ENCODE measurements around the gene SUMO3.

The SUMO3 gene

GRCh38 chr21:44805859-44806258 is 12.0 kb downstream of the SUMO3 start:
- H3K4me3 ChIP-seq (ENCODE audit: low read length in 2 of 2): no peak overlapping the region
- no peak overlapping the region for H2BK120ac ChIP-seq (ENCODE audit: low read depth, low read length)
- no peak overlapping the region for H3K27ac ChIP-seq (replicated peaks; ENCODE audit: low read length)
- DNase-seq (ENCODE audit: low spot score): no peak
- H3K18ac ChIP-seq (ENCODE audit: low read length): no peak overlapping the region
- H3K9me3 ChIP-seq (replicated peaks in 1 of 2; ENCODE audit: control insufficient read depth in 2 of 2, insufficient read depth in 1 of 2, low read depth in 1 of 2, low read length in 2 of 2): peaks cover 0 to 4% of the 10 kb centered on the region in 2 donors
- H2AFZ ChIP-seq (ENCODE audit: low read length): no peak overlapping the region
- no peak overlapping the region for H2AK5ac ChIP-seq (ENCODE audit: low read depth, low read length)
- H4K8ac ChIP-seq (ENCODE audit: low read depth, low read length): no peak overlapping the region
- no peak overlapping the region for H2BK15ac ChIP-seq (ENCODE audit: low read length)
- H3K79me1 ChIP-seq (ENCODE audit: low read depth, low read length): peaks cover 11% of the 10 kb centered on the region
- H3K14ac ChIP-seq (ENCODE audit: low read length): no peak overlapping the region
- WGBS, 2 donors (ENCODE audit: extremely low coverage in 2 of 2, insufficient read length in 2 of 2, insufficient replicate concordance in 1 of 2): no CpG with 5 or more reads among the region's 4 CpGs
- H2BK12ac ChIP-seq (ENCODE audit: low read length): no peak overlapping the region
- no peak overlapping the region for H4K91ac ChIP-seq (ENCODE audit: low read depth, low read length, poor library complexity)
- H3K4ac ChIP-seq (ENCODE audit: low read length): no peak overlapping the region
- no peak overlapping the region for H2BK5ac ChIP-seq (ENCODE audit: low read length)
- no peak overlapping the region for H3K23ac ChIP-seq (ENCODE audit: low read depth, low read length, poor library complexity)
- H3K4me2 ChIP-seq (ENCODE audit: insufficient read depth, low read length, poor library complexity, severe bottlenecking): no peak overlapping the region
- no peak overlapping the region for H3K9ac ChIP-seq (ENCODE audit: low read depth, low read length, poor library complexity)
- no peaks in the 10 kb centered on the region for H3K27me3 ChIP-seq (ENCODE audit: control insufficient read depth in 3 of 3, insufficient read depth in 3 of 3, low read depth in 1 of 3, low read length in 3 of 3)
- peaks cover 33 to 75% of the 10 kb centered on the region in 2 donors for H3K36me3 ChIP-seq (replicated peaks in 1 of 2; ENCODE audit: control insufficient read depth in 2 of 2, insufficient read depth in 2 of 2, low read length in 2 of 2)
- H3K4me1 ChIP-seq (ENCODE audit: control insufficient read depth in 2 of 2, insufficient read depth in 1 of 2, low read depth in 1 of 2, low read length in 2 of 2): peaks cover 0 to 10% of the 10 kb centered on the region in 2 donors

- H4K8ac ChIP-seq (ENCODE audit: low read depth, low read length): no peak overlapping the region
- H4K91ac ChIP-seq (ENCODE audit: low read depth, low read length, poor library complexity): no peak overlapping the region
- no peak overlapping the region for H3K18ac ChIP-seq (ENCODE audit: low read length)
- no peaks in the 10 kb centered on the region for H3K27me3 ChIP-seq (ENCODE audit: control insufficient read depth in 3 of 3, insufficient read depth in 3 of 3, low read depth in 1 of 3, low read length in 3 of 3)
- H3K9ac ChIP-seq (ENCODE audit: low read depth, low read length, poor library complexity): no peak overlapping the region
- H3K23ac ChIP-seq (ENCODE audit: low read depth, low read length, poor library complexity): no peak overlapping the region
- no peak overlapping the region for H2BK12ac ChIP-seq (ENCODE audit: low read length)
- H3K4me2 ChIP-seq (ENCODE audit: insufficient read depth, low read length, poor library complexity, severe bottlenecking): no peak overlapping the region
- no peak for DNase-seq (ENCODE audit: low spot score)
- no CpG with 5 or more reads among the region's 4 CpGs for WGBS, 2 donors (ENCODE audit: extremely low coverage in 2 of 2, insufficient read length in 2 of 2, insufficient replicate concordance in 1 of 2)
- no peak overlapping the region for H3K4me3 ChIP-seq (ENCODE audit: low read length in 2 of 2)
- H3K27ac ChIP-seq (replicated peaks; ENCODE audit: low read length): no peak overlapping the region
- no peak overlapping the region for H2BK15ac ChIP-seq (ENCODE audit: low read length)
- H3K4ac ChIP-seq (ENCODE audit: low read length): no peak overlapping the region
- H3K4me1 ChIP-seq (ENCODE audit: control insufficient read depth in 2 of 2, insufficient read depth in 1 of 2, low read depth in 1 of 2, low read length in 2 of 2): peaks cover 1 to 13% of the 10 kb centered on the region in 2 donors
- H2BK5ac ChIP-seq (ENCODE audit: low read length): no peak overlapping the region
- H3K79me1 ChIP-seq (ENCODE audit: low read depth, low read length): peaks cover 9% of the 10 kb centered on the region
- no peak overlapping the region for H2AFZ ChIP-seq (ENCODE audit: low read length)
- H2AK5ac ChIP-seq (ENCODE audit: low read depth, low read length): no peak overlapping the region
- H2BK120ac ChIP-seq (ENCODE audit: low read depth, low read length): no peak overlapping the region
- H3K9me3 ChIP-seq (replicated peaks in 1 of 2; ENCODE audit: control insufficient read depth in 2 of 2, insufficient read depth in 1 of 2, low read depth in 1 of 2, low read length in 2 of 2): peaks cover 0 to 3% of the 10 kb centered on the region in 2 donors
- H3K36me3 ChIP-seq (replicated peaks in 1 of 2; ENCODE audit: control insufficient read depth in 2 of 2, insufficient read depth in 2 of 2, low read length in 2 of 2): peaks cover 28 to 71% of the 10 kb centered on the region in 2 donors
- H3K14ac ChIP-seq (ENCODE audit: low read length): no peak overlapping the region
Measured at GRCh38 chr21:44805226-44805625, 12.6 kb downstream of the SUMO3 start.

- H3K36me3 ChIP-seq (replicated peaks in 1 of 2; ENCODE audit: control insufficient read depth in 2 of 2, insufficient read depth in 2 of 2, low read length in 2 of 2): peaks cover 27 to 71% of the 10 kb centered on the region in 2 donors
- no peak for DNase-seq (ENCODE audit: low spot score)
- WGBS, 2 donors (ENCODE audit: extremely low coverage in 2 of 2, insufficient read length in 2 of 2, insufficient replicate concordance in 1 of 2): no CpG with 5 or more reads among the region's 6 CpGs
Measured at GRCh38 chr21:44804762-44805161, 13.1 kb downstream of the SUMO3 start.

GRCh38 chr21:44803651-44804050 is 14.2 kb downstream of the SUMO3 start:
- Histone ChIP-seq H3K4me2 (ENCODE audit: insufficient read depth, low read length, poor library complexity, severe bottlenecking) (no peak overlapping the region), H3K9me3 (replicated peaks in 1 of 2; ENCODE audit: control insufficient read depth in 2 of 2, insufficient read depth in 1 of 2, low read depth in 1 of 2, low read length in 2 of 2) (peaks cover 0 to 3% of the 10 kb centered on the region in 2 donors), H3K23ac (ENCODE audit: low read depth, low read length, poor library complexity) (no peak overlapping the region), H3K79me1 (ENCODE audit: low read depth, low read length) (peaks cover 8% of the 10 kb centered on the region), H4K91ac (ENCODE audit: low read depth, low read length, poor library complexity) (no peak overlapping the region), H3K9ac (ENCODE audit: low read depth, low read length, poor library complexity) (no peak overlapping the region), H4K8ac (ENCODE audit: low read depth, low read length) (no peak overlapping the region), H3K4me3 (ENCODE audit: low read length in 2 of 2) (no peak overlapping the region), H2BK120ac (ENCODE audit: low read depth, low read length) (no peak overlapping the region), H3K36me3 (replicated peaks in 1 of 2; ENCODE audit: control insufficient read depth in 2 of 2, insufficient read depth in 2 of 2, low read length in 2 of 2) (peaks cover 24 to 71% of the 10 kb centered on the region in 2 donors), H3K4me1 (ENCODE audit: control insufficient read depth in 2 of 2, insufficient read depth in 1 of 2, low read depth in 1 of 2, low read length in 2 of 2) (peaks cover 1 to 13% of the 10 kb centered on the region in 2 donors), H3K27me3 (ENCODE audit: control insufficient read depth in 3 of 3, insufficient read depth in 3 of 3, low read depth in 1 of 3, low read length in 3 of 3) (no peaks in the 10 kb centered on the region), H3K4ac (ENCODE audit: low read length) (no peak overlapping the region), H2BK12ac (ENCODE audit: low read length) (no peak overlapping the region), H3K14ac (ENCODE audit: low read length) (no peak overlapping the region), H2BK15ac (ENCODE audit: low read length) (no peak overlapping the region), H3K27ac (replicated peaks; ENCODE audit: low read length) (no peak overlapping the region), H2BK5ac (ENCODE audit: low read length) (no peak overlapping the region), H2AFZ (ENCODE audit: low read length) (no peak overlapping the region), H3K18ac (ENCODE audit: low read length) (no peak overlapping the region), H2AK5ac (ENCODE audit: low read depth, low read length) (no peak overlapping the region)
- WGBS, 2 donors (ENCODE audit: extremely low coverage in 2 of 2, insufficient read length in 2 of 2, insufficient replicate concordance in 1 of 2): no CpG with 5 or more reads among the region's 3 CpGs
- DNase-seq (ENCODE audit: low spot score): no peak

More at GRCh38 chr21:44804762-44805161, 13.1 kb downstream of the SUMO3 start:
- no peak overlapping the region for H4K8ac ChIP-seq (ENCODE audit: low read depth, low read length)
- H3K4ac ChIP-seq (ENCODE audit: low read length): no peak overlapping the region
- no peak overlapping the region for H3K23ac ChIP-seq (ENCODE audit: low read depth, low read length, poor library complexity)
- H3K4me3 ChIP-seq (ENCODE audit: low read length in 2 of 2): no peak overlapping the region
- H2BK12ac ChIP-seq (ENCODE audit: low read length): no peak overlapping the region
- H3K27me3 ChIP-seq (ENCODE audit: control insufficient read depth in 3 of 3, insufficient read depth in 3 of 3, low read depth in 1 of 3, low read length in 3 of 3): no peaks in the 10 kb centered on the region
- no peak overlapping the region for H2BK15ac ChIP-seq (ENCODE audit: low read length)
- no peak overlapping the region for H3K14ac ChIP-seq (ENCODE audit: low read length)
- no peak overlapping the region for H3K4me2 ChIP-seq (ENCODE audit: insufficient read depth, low read length, poor library complexity, severe bottlenecking)
- no peak overlapping the region for H4K91ac ChIP-seq (ENCODE audit: low read depth, low read length, poor library complexity)
- peaks cover 0 to 3% of the 10 kb centered on the region in 2 donors for H3K9me3 ChIP-seq (replicated peaks in 1 of 2; ENCODE audit: control insufficient read depth in 2 of 2, insufficient read depth in 1 of 2, low read depth in 1 of 2, low read length in 2 of 2)
- no peak overlapping the region for H2AK5ac ChIP-seq (ENCODE audit: low read depth, low read length)
- peaks cover 1 to 13% of the 10 kb centered on the region in 2 donors for H3K4me1 ChIP-seq (ENCODE audit: control insufficient read depth in 2 of 2, insufficient read depth in 1 of 2, low read depth in 1 of 2, low read length in 2 of 2)
- no peak overlapping the region for H3K27ac ChIP-seq (replicated peaks; ENCODE audit: low read length)
- H2BK5ac ChIP-seq (ENCODE audit: low read length): no peak overlapping the region
- peaks cover 8% of the 10 kb centered on the region for H3K79me1 ChIP-seq (ENCODE audit: low read depth, low read length)
- no peak overlapping the region for H3K18ac ChIP-seq (ENCODE audit: low read length)
- H2BK120ac ChIP-seq (ENCODE audit: low read depth, low read length): no peak overlapping the region
- H2AFZ ChIP-seq (ENCODE audit: low read length): no peak overlapping the region
- H3K9ac ChIP-seq (ENCODE audit: low read depth, low read length, poor library complexity): no peak overlapping the region
